Hair follicle dermal papilla cell (primary cell): ENCODE results near the gene SUPT20H. TPM values are rescaled to one million over a fixed set of nuclear protein-coding genes. Genes with fewer than 3 reads are reported as not detected.

Experiments used
- total RNA-seq: library from RNA; depleted of rRNA; stranded (reverse); fragments of >200 nt; gene quantifications from 2 replicates; pipeline ENCODE4 v1.2.3, GENCODE V29; 2012

Gene SUPT20H
- 46.6 and 60.4 TPM in 2 replicates for total RNA-seq

GRCh38 chr13:37058910-37059847 lies at the start of gene SUPT20H:
SUPT20H (minus strand) TSS chr13:37059688; CDS start chr13:37051490, 8,198 bp downstream.

GRCh38 chr13:37105251-37105714 lies 45.8 kb upstream of the SUPT20H start, which contains the start of gene CSNK1A1L:
CSNK1A1L (minus strand) TSS chr13:37105664; CDS start chr13:37105256, 408 bp downstream.

GRCh38 chr13:36999054-36999714 lies 60.3 kb downstream of the SUPT20H start, which contains the start of gene ALG5:
ALG5 (minus strand) TSS chr13:36999340; CDS start chr13:36999300, 40 bp downstream.

Other genes starting within 250 kb of the SUPT20H start
- gene RFXAP, start 240.5 kb downstream of the SUPT20H start, total RNA-seq: 1.3 and 1.7 TPM in 2 replicates
- gene SMAD9, start 139.4 kb downstream of the SUPT20H start, total RNA-seq: 2.8 and 3.1 TPM in 2 replicates
- 26.5 and 26.8 TPM in 2 replicates for gene ALG5, start 60.3 kb downstream of the SUPT20H start, total RNA-seq
- 8.8 and 9.0 TPM in 2 replicates for gene EXOSC8, start 58.9 kb downstream of the SUPT20H start, total RNA-seq
- not detected in 2 replicates for gene CSNK1A1L, start 46.0 kb upstream of the SUPT20H start, total RNA-seq